Adrenal gland (tissue), 5 donors: ENCODE measurements around the gene CCL25.

Source experiments
- POLR2A ChIP-seq, 2 donors: fragments of 450-650 bp; IDR thresholded peaks; one replicate each; pipeline ENCODE4 v1.6.1; 2017; ENCODE audit warnings: antibody characterized with exemption in 2 of 2, mild to moderate bottlenecking in 2 of 2, moderate library complexity in 1 of 2
- TF ChIP-seq, protein P1 (sequence below), 6 experiments: fragments of 450-650 bp in 4 of 6; fragments of 200-600 bp in 2 of 6; sonication (generic) in 1 of 6; IDR thresholded peaks; 1 replicate in 5 of 6; 2 replicates in 1 of 6; pipeline versions ENCODE4 v1.5.1 to v1.8.0; 2016 to 2021; ENCODE audit warnings: antibody characterized with exemption in 6 of 6, mild to moderate bottlenecking in 2 of 6, moderate library complexity in 1 of 6
- donor health status: DM: no; HTN: no; CAD: no.

DNA sequence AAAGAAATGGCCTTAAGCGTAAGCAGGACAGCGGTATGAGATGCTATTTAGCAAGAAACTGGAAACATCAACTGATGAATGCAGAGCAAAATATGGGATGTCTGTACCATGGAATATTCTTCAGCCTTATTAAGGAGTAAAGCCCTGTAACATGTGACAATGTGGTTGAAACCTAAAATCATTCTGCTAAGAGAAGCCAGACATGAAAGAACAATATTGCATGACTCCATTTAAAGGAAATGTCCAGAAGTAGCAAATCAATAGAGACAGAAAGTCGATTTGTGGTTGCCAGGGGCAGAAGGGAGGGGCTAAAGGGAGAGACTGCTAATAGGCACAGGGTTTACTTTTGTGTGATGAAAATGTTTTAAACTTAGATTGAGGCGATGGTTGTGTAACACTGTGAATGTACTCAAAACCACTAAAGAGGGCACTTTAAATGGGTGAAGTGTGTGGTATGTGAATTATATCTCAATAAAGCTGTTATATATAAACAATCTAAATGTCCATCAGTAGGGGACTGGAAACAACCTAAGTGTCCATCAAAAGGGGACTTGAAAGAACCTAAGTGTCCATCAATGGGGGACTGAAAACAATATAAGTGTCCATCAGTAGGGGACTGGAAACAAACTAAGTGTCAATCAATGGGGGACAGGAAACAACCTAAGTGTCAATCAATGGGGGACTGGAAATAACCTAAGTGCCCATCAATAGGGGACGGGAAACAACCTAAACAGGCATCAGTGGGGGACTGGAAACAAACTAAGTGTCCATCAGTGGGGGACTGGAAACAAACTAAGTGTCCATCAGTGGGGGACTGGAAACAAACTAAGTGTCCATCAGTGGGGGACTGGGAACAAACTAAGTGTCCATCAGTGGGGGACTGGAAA, 45.4 kb downstream of the CCL25 start:
- TF ChIP-seq, protein P1, sequence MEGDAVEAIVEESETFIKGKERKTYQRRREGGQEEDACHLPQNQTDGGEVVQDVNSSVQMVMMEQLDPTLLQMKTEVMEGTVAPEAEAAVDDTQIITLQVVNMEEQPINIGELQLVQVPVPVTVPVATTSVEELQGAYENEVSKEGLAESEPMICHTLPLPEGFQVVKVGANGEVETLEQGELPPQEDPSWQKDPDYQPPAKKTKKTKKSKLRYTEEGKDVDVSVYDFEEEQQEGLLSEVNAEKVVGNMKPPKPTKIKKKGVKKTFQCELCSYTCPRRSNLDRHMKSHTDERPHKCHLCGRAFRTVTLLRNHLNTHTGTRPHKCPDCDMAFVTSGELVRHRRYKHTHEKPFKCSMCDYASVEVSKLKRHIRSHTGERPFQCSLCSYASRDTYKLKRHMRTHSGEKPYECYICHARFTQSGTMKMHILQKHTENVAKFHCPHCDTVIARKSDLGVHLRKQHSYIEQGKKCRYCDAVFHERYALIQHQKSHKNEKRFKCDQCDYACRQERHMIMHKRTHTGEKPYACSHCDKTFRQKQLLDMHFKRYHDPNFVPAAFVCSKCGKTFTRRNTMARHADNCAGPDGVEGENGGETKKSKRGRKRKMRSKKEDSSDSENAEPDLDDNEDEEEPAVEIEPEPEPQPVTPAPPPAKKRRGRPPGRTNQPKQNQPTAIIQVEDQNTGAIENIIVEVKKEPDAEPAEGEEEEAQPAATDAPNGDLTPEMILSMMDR (IDR thresholded peaks at IDR 0.05) = no peak
- TF ChIP-seq POLR2A (IDR thresholded peaks at IDR 0.05) = no peak
